Measurements from ENCODE around the gene TRMT61A. TPM values are rescaled to one million over a fixed set of nuclear protein-coding genes. Genes with fewer than 3 reads are reported as not detected.

TRMT61A gene
- total RNA-seq, 1 experiment from 2014 or later: 25.9 TPM

DNA sequence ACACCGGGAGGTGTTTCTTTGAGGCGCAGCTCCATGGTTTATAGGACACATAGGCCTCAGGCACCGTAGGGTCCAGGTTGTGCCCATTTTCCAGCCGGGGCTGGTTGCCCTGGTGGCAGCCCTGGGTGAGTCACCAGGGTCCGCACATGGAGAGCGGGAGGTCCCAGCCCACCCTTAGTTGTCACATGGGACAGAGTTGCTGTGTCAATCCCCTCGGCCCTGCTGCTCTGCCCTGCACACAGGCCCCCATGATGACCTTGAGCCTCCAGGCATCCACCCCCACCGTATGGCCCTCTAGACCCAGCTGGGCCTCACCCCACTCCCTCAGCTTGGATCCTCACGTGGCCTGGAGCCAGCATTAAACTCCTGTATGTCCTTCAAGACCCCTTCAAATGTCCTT, 7.7 kb downstream of the TRMT61A start:
- H3K4me1 Mint-ChIP-seq (ENCODE audit: low read depth, unreplicated experiment): no peaks in the 10 kb centered on the region
- no peaks in the 10 kb centered on the region for H3K9me3 Mint-ChIP-seq (ENCODE audit: low read depth, unreplicated experiment)
- TF ChIP-seq, protein P1, sequence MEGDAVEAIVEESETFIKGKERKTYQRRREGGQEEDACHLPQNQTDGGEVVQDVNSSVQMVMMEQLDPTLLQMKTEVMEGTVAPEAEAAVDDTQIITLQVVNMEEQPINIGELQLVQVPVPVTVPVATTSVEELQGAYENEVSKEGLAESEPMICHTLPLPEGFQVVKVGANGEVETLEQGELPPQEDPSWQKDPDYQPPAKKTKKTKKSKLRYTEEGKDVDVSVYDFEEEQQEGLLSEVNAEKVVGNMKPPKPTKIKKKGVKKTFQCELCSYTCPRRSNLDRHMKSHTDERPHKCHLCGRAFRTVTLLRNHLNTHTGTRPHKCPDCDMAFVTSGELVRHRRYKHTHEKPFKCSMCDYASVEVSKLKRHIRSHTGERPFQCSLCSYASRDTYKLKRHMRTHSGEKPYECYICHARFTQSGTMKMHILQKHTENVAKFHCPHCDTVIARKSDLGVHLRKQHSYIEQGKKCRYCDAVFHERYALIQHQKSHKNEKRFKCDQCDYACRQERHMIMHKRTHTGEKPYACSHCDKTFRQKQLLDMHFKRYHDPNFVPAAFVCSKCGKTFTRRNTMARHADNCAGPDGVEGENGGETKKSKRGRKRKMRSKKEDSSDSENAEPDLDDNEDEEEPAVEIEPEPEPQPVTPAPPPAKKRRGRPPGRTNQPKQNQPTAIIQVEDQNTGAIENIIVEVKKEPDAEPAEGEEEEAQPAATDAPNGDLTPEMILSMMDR (IDR thresholded peaks at IDR 0.05; ENCODE audit: unreplicated experiment): no peak
- H3K4me3 Mint-ChIP-seq (ENCODE audit: low read depth, unreplicated experiment): no peak overlapping the region
- no peak overlapping the region for H3K27ac Mint-ChIP-seq (ENCODE audit: unreplicated experiment)
- CTCF ChIA-PET: no interaction called here
- no TSS peak for BruUV-seq (replicated peaks)
- intact Hi-C loops (cut with micrococcal nuclease; ENCODE audit: unreplicated experiment): no loop called here
- no peaks in the 10 kb centered on the region for H3K27me3 Mint-ChIP-seq (ENCODE audit: unreplicated experiment)
- H3K36me3 Mint-ChIP-seq (ENCODE audit: insufficient read depth, unreplicated experiment): peaks cover 32% of the 10 kb centered on the region
- no peak for DNase-seq

DNA sequence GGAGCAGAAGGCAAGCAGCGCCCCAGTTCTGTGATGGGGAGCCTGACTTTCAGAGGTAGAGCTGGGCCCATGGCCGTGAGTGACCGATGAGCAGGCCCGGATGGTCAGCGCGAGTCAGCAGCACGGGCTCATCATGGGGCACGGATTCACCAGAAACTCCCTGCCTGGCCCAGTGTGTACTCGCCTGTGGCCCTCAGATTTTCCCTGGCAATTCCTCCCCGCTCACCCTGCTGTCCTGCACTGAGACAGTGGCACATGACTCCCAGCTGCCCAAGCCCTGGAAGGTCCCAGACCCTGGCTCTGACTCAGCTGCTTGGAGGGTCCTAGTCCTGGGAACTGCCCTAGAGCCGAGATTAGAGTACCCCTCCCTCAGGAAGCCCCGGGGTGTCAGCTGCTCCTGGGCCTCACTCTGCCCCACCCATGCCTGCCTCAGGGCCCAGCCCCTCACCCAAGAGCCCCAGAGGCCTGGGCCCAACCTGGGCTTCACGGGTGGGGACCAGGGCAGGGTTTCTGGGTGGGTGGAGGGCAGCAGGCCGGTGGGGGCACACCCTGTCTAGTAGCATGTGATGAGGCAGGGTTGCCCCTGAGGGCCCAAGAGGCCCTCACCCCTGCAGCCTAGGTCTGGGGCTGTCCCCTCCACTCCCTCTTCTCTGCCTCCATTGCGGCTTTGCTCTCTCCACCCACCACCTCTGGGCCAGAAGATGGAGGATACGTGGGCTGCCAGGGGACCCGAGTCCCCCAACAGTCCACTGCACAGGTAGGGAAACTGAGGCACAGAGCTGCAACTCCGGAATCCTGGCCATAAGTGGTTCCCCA, 8.4 kb downstream of the TRMT61A start:
- Mint-ChIP-seq H3K4me3 (ENCODE audit: low read depth, unreplicated experiment) (no peak overlapping the region), H3K27ac (ENCODE audit: unreplicated experiment) (peak overlapping the region; percentile 58), H3K4me1 (ENCODE audit: low read depth, unreplicated experiment) (no peaks in the 10 kb centered on the region), H3K27me3 (ENCODE audit: unreplicated experiment) (no peaks in the 10 kb centered on the region), H3K9me3 (ENCODE audit: low read depth, unreplicated experiment) (no peaks in the 10 kb centered on the region), H3K36me3 (ENCODE audit: insufficient read depth, unreplicated experiment) (peaks cover 33% of the 10 kb centered on the region)
- TF ChIP-seq, protein P1 (IDR thresholded peaks at IDR 0.05; ENCODE audit: unreplicated experiment): no peak
- intact Hi-C loops (cut with micrococcal nuclease; ENCODE audit: unreplicated experiment): no loop called here
- CTCF ChIA-PET: no interaction called here
- BruUV-seq (replicated peaks): no TSS peak
- DNase-seq: no peak

DNA sequence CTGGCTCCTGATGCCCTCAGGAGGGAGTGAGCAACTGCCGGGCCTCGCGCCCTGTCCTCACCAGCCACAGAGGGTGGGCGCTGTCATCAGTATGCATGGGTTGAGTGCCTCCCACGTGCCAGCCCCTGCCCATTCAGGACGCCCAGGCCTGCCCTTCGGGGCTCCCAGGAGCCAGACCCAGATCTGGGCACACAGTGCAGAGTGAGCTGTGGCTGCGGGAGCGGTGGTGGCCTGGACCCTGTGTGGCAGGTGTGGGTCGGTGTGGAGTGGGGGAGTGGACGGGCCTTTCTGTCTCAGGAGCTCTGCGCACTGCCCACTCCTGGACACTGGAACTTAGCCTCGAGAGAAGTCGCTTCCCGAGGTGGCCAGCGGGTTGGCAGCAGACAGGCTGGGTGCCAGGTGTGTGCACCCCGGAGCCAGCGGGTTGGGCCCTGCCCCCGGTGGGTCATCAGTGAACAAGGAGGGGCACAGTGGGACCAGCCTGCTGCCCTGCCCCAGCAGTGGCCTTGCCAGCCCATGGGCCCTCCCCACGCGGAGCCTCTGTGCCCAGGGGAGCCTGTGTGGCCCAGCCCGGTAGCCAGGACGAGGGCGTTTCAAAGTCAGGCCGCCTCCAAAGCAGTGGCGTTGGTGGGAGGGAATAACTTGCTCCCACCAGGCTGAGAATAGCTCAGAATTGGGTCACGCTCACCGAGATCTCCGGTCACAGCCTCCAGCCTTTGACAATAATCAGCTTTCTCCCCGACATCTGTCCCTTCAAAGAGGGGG, 9.5 kb downstream of the TRMT61A start:
- Mint-ChIP-seq H3K27ac (ENCODE audit: unreplicated experiment) (peak overlapping the region; percentile 58), H3K9me3 (ENCODE audit: low read depth, unreplicated experiment) (no peaks in the 10 kb centered on the region), H3K36me3 (ENCODE audit: insufficient read depth, unreplicated experiment) (peaks cover 31% of the 10 kb centered on the region), H3K4me3 (ENCODE audit: low read depth, unreplicated experiment) (no peak overlapping the region), H3K4me1 (ENCODE audit: low read depth, unreplicated experiment) (no peaks in the 10 kb centered on the region), H3K27me3 (ENCODE audit: unreplicated experiment) (no peaks in the 10 kb centered on the region)
- CTCF ChIA-PET: interaction anchor here (0.7 kb wide), 1 partner anchor 85 kb away, joined by 3 read pairs; no protein-coding TSS in a partner anchor
- intact Hi-C loops (cut with micrococcal nuclease; ENCODE audit: unreplicated experiment): no loop called here
- no peak for DNase-seq
- BruUV-seq (replicated peaks): no TSS peak
- TF ChIP-seq, protein P1 (IDR thresholded peaks at IDR 0.05; ENCODE audit: unreplicated experiment): no peak

DNA sequence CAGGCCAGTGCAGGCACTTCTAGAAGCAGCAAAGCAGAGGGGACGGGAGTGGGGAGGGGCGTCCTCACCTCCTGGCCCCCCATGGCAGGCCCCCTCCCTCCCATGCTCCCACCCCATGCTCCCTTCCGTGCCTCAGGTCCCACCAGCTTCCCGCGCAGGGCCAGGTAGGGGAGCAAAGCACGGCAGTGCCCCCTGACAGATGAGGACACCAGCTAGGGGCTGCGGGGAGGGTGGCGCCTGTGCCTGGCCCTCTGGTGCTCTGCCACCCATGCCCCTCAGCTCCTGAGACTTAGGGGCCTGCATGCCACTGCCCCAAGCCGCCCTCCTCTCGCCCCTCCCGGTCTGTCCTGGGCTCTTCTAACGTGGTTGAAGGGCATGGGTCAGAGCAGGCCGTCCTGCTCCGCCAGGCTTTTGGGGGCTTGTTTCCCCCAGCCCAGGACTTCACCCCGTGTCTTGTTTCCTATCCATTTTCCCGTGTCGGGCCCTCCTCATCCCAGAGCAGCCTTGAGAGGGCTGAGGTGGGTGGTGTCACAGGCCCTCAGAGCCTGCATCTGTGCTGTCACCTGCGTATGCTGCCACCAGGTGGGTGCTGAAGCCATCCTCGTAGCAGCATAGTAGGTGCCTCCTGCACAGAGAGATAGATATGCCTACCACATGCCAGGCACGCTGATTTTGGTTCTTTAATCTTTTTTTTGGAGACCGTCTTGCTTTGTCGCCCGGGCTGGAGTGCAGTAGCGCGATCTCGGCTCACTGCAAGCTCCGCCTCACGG, 10.2 kb downstream of the TRMT61A start:
- H3K27me3 Mint-ChIP-seq (ENCODE audit: unreplicated experiment): no peaks in the 10 kb centered on the region
- H3K27ac Mint-ChIP-seq (ENCODE audit: unreplicated experiment): no peak overlapping the region
- H3K4me1 Mint-ChIP-seq (ENCODE audit: low read depth, unreplicated experiment): no peaks in the 10 kb centered on the region
- TF ChIP-seq, protein P1 (IDR thresholded peaks at IDR 0.05; ENCODE audit: unreplicated experiment): no peak
- H3K36me3 Mint-ChIP-seq (ENCODE audit: insufficient read depth, unreplicated experiment): peaks cover 28% of the 10 kb centered on the region
- DNase-seq: no peak
- BruUV-seq (replicated peaks): no TSS peak
- CTCF ChIA-PET: interaction anchor here (0.7 kb wide), 1 partner anchor 85 kb away, joined by 3 read pairs; no protein-coding TSS in a partner anchor
- H3K9me3 Mint-ChIP-seq (ENCODE audit: low read depth, unreplicated experiment): no peaks in the 10 kb centered on the region
- intact Hi-C loops (cut with micrococcal nuclease; ENCODE audit: unreplicated experiment): no loop called here
- H3K4me3 Mint-ChIP-seq (ENCODE audit: low read depth, unreplicated experiment): no peak overlapping the region
